Mammary epithelial cell (primary cell): ENCODE measurements around the gene SLC12A6.

ENCODE experiments used
- CTCF ChIP-seq, 2 donors: IDR thresholded peaks in 1 of 2; conservative IDR thresholded peaks in 1 of 2; 2 replicates each; pipeline ENCODE4 v1.5.1; 2011 to 2012; ENCODE audit warnings: inconsistent platforms in 2 of 2, low read length in 2 of 2, mild to moderate bottlenecking in 2 of 2, control low read depth in 1 of 2, low read depth in 1 of 2; ENCODE audit not compliant: insufficient read depth in 1 of 2; ENCODE audit errors: extremely low read depth in 1 of 2
- EZH2 ChIP-seq: IDR thresholded peaks from 2 replicates; pipeline ENCODE4 v1.6.1; 2012; ENCODE audit warnings: low read length, inconsistent platforms, borderline replicate concordance

- TF ChIP-seq CTCF (conservative IDR thresholded peaks at IDR 0.05 in 1 of 2, IDR thresholded peaks at IDR 0.05 in 1 of 2; ENCODE audit: extremely low read depth in 1 of 2, insufficient read depth in 1 of 2, low read depth in 1 of 2, low read length in 2 of 2) (no peak), EZH2 (no peak)
Observed at GRCh38 chr15:34338347-34338746, 766 bp upstream of the SLC12A6 start.
